Pancreas (tissue), 10 donors: ENCODE data around the gene PLPP7. TPM values are rescaled to one million over a fixed set of nuclear protein-coding genes. Genes with fewer than 3 reads are reported as not detected.

Experiments
- ATAC-seq, 4 donors: fragments of 200-7000 bp; cut with Tn5 transposase; one replicate each; pipeline versions ENCODE4 v1.8.0 to v1.9.1; 2020; ENCODE audit warnings: mild to moderate bottlenecking in 4 of 4, moderate library complexity in 4 of 4
- DNase-seq, 6 donors: peaks; one replicate each; pipeline ENCODE4 v3.0.0-alpha.2; 2020
- FAIRE-seq: peaks from 2 replicates; lab custom pipeline; 2012; peaks lifted over from hg19 to GRCh38; lab: Jason Lieb, UNC
- H3K27ac ChIP-seq, 4 donors: fragments of 200-600 bp; sonication (generic); 1 replicate in 3 of 4; 2 replicates in 1 of 4; pipeline versions ENCODE4 v1.5.0 to v1.8.0; 2020
- H3K27me3 ChIP-seq, 4 donors: fragments of 200-600 bp; one replicate each; pipeline ENCODE4 v1.8.0; 2021
- H3K36me3 ChIP-seq, 3 donors: fragments of 200-600 bp; sonication (generic) in 1 of 3; one replicate each; pipeline versions ENCODE4 v1.5.0 to v1.8.0; 2020 to 2021
- H3K4me1 ChIP-seq, 3 donors: fragments of 200-600 bp; one replicate each; pipeline ENCODE4 v1.8.0; 2021
- H3K4me3 ChIP-seq, 4 donors: fragments of 200-600 bp; sonication (generic) in 2 of 4; one replicate each; pipeline versions ENCODE4 v1.5.0 to v1.8.0; 2020 to 2021
- H3K9me3 ChIP-seq, 4 donors: fragments of 200-600 bp; one replicate each; pipeline ENCODE4 v1.8.0; 2021
- CTCF ChIP-seq, 4 donors: fragments of 200-600 bp; sonication (generic) in 3 of 4; IDR thresholded peaks; one replicate each; pipeline versions ENCODE4 v1.5.0 to v1.8.0; 2021; ENCODE audit warnings: antibody characterized with exemption in 4 of 4
- WGBS, 2 donors: extraction: QIAGEN DNeasy Blood & Tissue Kit; methylation state at CpG; one replicate each; pipeline ENCODE4 v1.1.7; 2013; 5-methylcytosine and 5-hydroxymethylcytosine counted together
- intact Hi-C, 3 donors: fragments of 100-400 bp; cut with DNase I; formaldehyde crosslinking; loops; one replicate each; pipeline versions ENCODE4 v1.11.1 to v1.14.2; 2022
- polyA plus RNA-seq, 2 donors: library from polyadenylated mRNA; stranded (reverse); fragments of 200-250 nt; gene quantifications; one replicate each; pipeline ENCODE4 v1.2.3, GENCODE V29; 2013
- total RNA-seq, 6 donors: library from RNA; stranded (reverse); fragmentation: NEBNext Ultra II Directional in 4 of 6; extraction: Animal tissue kit (Norgen Biotek cat#: 25700) in 4 of 6; gene quantifications; one replicate each; pipeline versions ENCODE4 v1.2.1 to v1.2.4, GENCODE V29; 2021 to 2023
- donor health status: healthy with polysubstance abuse.
- donor health status: DM: no; HTN: no; CAD: no; lungs with moderate emphysema.
- donor health status: DM: no; HTN: no; CAD: no.
- donor health status: control.
- donor health status: control.
- donor health status: Bipolar disorder and iron deficiency.
- donor health status: DM: yes; HTN: yes; CAD: no.
- donor health status: DM: no; HTN: no; CAD: no.
- donor health status: DM: no; HTN: no; CAD: no.
- donor health status: DM: yes; HTN: yes; CAD: no.

The PLPP7 gene
- total and polyA plus RNA-seq, 8 donors, result 0.38 to 2.5 (median 1.3) TPM

GRCh38 chr9:131281119-131281965 is 8.2 kb upstream of the PLPP7 start:
- no peak for TF ChIP-seq CTCF (IDR thresholded peaks at IDR 0.05)
- DNase-seq (no peak), ATAC-seq (no peak), FAIRE-seq (no peak)
- intact Hi-C loops, result no loop called here
- Histone ChIP-seq H3K4me3 (no peak overlapping the region), H3K9me3 (no peaks in the 10 kb centered on the region), H3K36me3 (no peaks in the 10 kb centered on the region), H3K4me1 (no peaks in the 10 kb centered on the region), H3K27me3 (no peaks in the 10 kb centered on the region), H3K27ac (no peak overlapping the region)
- 70 to 74% methylated on average over 17 of the region's 17 CpGs for WGBS, 2 donors

GRCh38 chr9:131282175-131282574 is 7.3 kb upstream of the PLPP7 start:
- intact Hi-C loops, result no loop called here
- H3K4me3 ChIP-seq, result no peak overlapping the region
- 57 to 65% methylated on average over 4 of the region's 4 CpGs for WGBS, 2 donors
- FAIRE-seq (no peak), ATAC-seq (no peak), DNase-seq (no peak)
- no peak for TF ChIP-seq CTCF (IDR thresholded peaks at IDR 0.05)
- H3K9me3 ChIP-seq, result no peaks in the 10 kb centered on the region
- H3K27ac ChIP-seq, result no peak overlapping the region
- no peaks in the 10 kb centered on the region for H3K27me3 ChIP-seq
- H3K4me1 ChIP-seq, result no peaks in the 10 kb centered on the region
- no peaks in the 10 kb centered on the region for H3K36me3 ChIP-seq

- no peak for FAIRE-seq
- H3K27ac ChIP-seq, result no peak overlapping the region
- no peak for TF ChIP-seq CTCF (IDR thresholded peaks at IDR 0.05)
- H3K4me1 ChIP-seq, result no peaks in the 10 kb centered on the region
- H3K4me3 ChIP-seq, result peak overlapping the region in 1 of 4 donors; percentile 14
- no peak for DNase-seq
- no peaks in the 10 kb centered on the region for H3K9me3 ChIP-seq
- 5 to 9% methylated on average over 39 to 61 of the region's 61 CpGs for WGBS, 2 donors
- H3K36me3 ChIP-seq, result no peaks in the 10 kb centered on the region
- no peak for ATAC-seq
- intact Hi-C loops, result no loop called here
- no peaks in the 10 kb centered on the region for H3K27me3 ChIP-seq
These were observed 6.7 kb upstream of the PLPP7 start for GRCh38 chr9:131282688-131283422.

- intact Hi-C loops, result no loop called here
- DNase-seq (no peak), ATAC-seq (no peak), FAIRE-seq (no peak)
- no peaks in the 10 kb centered on the region for H3K9me3 ChIP-seq
- 91 to 92% methylated on average over 6 of the region's 6 CpGs for WGBS, 2 donors
- H3K4me1 ChIP-seq, result no peaks in the 10 kb centered on the region
- no peak overlapping the region for H3K4me3 ChIP-seq
- no peaks in the 10 kb centered on the region for H3K27me3 ChIP-seq
- no peaks in the 10 kb centered on the region for H3K36me3 ChIP-seq
- no peak overlapping the region for H3K27ac ChIP-seq
- no peak for TF ChIP-seq CTCF (IDR thresholded peaks at IDR 0.05)
These were observed 4.7 kb upstream of the PLPP7 start for GRCh38 chr9:131284856-131285255.
